Fibroblast of mammary gland (primary cell): ENCODE results near the gene SLC5A10.

ENCODE experiments used
- DNase-seq: peaks from one replicate; pipeline ENCODE4 v3.0.0-alpha.2; 2010; ENCODE audit warnings: low read depth
- H3K4me3 ChIP-seq: 2 replicates; pipeline ENCODE4 v1.5.1; 2011; ENCODE audit warnings: low read depth, mild to moderate bottlenecking, low read length, moderate library complexity; ENCODE audit not compliant: control insufficient read depth
- TF ChIP-seq, protein P1 (sequence below): conservative IDR thresholded peaks from 2 replicates; pipeline ENCODE4 v1.5.1; 2011; ENCODE audit warnings: low read depth, low read length, inconsistent platforms; ENCODE audit not compliant: control insufficient read depth, insufficient read depth

SLC5A10 gene

DNA sequence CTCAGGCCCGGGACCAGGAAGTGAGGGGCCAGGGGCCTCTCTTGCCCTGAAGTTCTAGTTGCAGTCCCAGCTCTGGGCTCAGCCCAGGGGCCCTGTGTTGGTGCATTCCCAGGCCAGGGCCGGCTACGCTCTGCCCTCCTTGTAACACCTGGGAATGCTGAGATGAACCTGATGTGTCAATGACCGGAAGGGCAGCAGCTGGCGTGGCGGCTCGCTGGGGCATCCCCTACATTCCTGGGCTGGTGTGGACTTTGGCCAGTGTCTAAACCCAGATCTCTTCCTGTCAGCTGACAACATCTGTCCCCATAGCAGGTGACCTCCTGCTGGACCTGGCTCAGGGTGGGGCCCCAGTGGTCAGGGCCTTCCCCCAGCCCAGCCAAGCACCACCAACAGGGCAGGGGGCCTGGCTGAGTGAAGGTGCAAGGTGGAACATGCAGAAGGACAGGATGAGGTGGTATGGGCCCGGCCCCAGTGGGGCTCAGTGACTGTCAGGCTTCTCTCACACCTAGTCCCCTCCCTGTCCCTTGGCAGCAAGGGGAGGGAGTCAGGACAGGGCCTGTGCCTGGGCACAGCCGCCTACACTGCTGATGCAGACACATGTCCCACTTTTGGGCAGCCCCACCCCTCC, 36.7 kb downstream of the SLC5A10 start:
- TF ChIP-seq, protein P1, sequence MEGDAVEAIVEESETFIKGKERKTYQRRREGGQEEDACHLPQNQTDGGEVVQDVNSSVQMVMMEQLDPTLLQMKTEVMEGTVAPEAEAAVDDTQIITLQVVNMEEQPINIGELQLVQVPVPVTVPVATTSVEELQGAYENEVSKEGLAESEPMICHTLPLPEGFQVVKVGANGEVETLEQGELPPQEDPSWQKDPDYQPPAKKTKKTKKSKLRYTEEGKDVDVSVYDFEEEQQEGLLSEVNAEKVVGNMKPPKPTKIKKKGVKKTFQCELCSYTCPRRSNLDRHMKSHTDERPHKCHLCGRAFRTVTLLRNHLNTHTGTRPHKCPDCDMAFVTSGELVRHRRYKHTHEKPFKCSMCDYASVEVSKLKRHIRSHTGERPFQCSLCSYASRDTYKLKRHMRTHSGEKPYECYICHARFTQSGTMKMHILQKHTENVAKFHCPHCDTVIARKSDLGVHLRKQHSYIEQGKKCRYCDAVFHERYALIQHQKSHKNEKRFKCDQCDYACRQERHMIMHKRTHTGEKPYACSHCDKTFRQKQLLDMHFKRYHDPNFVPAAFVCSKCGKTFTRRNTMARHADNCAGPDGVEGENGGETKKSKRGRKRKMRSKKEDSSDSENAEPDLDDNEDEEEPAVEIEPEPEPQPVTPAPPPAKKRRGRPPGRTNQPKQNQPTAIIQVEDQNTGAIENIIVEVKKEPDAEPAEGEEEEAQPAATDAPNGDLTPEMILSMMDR = no peak
- H3K4me3 ChIP-seq = no peak overlapping the region
- no peak for DNase-seq

DNA sequence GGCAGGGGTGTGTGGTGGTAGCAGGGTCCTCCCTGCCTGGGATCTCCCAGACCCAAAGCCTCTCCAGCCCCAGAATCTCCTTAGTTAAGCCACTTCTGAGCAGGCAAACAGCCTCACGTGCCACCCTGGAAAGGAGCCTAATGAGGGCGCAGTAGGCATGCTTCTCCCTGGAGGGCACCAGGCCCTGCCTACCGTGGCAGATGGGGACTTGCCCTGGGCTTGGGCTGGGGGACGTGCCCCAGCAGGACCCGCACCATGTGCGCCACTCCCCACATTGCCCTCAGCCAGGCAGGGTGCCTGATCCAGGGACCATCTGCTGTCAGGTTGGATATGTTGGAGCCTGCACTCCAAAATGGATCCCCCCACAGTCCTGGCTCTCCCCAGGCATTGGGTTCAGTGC, 38.4 kb downstream of the SLC5A10 start:
- TF ChIP-seq, protein P1 = no peak
- no peak for DNase-seq
- H3K4me3 ChIP-seq = no peak overlapping the region

DNA sequence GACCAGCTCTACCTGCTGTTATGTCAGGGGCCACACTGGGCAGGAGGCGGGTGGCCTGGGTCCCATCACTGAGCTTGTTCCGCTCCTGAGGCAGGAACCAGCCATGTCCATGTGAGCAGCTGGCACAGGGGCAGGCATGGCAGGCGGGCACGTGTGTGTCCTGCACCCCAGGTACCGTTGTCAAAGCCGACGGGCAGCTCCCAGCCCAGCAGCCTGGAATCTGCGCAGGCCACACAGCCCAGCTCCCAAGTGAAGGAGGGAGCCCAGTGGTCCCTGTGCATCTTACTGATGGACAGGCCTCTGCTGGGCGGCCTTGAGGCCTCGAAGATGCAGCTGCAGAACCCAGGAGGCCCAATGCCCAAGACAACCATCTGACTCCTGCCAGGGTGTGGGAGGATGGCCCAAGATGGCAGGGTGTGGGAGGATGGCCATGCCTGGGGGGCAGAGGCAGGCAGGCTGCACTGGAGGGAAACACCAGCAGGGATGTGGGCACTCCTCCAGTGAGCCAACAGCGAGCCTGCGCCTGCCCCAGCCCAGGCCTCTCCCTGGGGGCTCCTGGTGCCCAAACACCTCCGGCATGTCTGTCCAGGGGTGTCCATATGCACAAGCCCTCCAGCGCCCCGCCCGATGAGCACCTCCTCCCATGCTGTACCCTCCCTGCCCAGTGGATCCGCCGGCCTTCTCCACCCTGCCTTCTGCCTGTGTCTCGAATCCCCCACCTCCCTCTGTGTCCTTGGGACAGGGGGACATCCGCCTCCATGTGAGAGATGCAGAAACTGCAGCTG, 39.8 kb downstream of the SLC5A10 start:
- DNase-seq = no peak
- TF ChIP-seq, protein P1 = no peak
- no peak overlapping the region for H3K4me3 ChIP-seq

DNA sequence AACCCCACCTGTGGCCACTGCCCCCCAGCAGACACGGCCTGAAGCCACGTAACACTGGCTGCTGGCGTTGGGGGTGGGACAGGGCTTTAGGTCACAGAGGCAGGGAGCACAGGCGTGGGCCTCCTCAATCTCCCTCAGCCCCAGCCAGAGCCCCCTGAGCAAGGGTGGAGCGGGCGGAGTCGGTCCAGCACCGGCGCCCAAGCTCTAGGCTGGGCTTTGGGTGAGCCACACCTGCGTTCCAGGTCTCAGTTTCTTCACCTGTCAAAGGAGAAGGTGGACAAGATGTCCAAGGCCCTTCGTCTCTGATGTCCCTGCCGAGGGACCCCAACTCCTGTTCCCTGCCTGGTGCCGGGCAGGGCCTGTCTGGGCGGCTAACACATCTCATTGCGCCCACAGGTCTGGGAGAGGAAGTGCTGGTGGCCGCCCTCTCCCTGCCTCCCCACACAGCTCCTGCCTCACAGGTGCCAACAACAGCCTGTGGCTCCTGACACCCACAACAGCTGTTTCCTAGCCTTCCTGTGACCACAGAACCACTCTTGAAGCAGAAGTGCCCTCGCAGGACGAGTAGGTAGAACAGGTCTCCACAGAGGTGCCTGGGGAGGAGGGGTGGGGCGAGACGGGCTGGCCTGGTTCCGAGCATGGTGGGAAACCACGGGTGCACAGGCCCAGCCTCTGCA, 40.6 kb downstream of the SLC5A10 start:
- TF ChIP-seq, protein P1 = no peak
- DNase-seq = no peak
- H3K4me3 ChIP-seq = no peak overlapping the region

DNA sequence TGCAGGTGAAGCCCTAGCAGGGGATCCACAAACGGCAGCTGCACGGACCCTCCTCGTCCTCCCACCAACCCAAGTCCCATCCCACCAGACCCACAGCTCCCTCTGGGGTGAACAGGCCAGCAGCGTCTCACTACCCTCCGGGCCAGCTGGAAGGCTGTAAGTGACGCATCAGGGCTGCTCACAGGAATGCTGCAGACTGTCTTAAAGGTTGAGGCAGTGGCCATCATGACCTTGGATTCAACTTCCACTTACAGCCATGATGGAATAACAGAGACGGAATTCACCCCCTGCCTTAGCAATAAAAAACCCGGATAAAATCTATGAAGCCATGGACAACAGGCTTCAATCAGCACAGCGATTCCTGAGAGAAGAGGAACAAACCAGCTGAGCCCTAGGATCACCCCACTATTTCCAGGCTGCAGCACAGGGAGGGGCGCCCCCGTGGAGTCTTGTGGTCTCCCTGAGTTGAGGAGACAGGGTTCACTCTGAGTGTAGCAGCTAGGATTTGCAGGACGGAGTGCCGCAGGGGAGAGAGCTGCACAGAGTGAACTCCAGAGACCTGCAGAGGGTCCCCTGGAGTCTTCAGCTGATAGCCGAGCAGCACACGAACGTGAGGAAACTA, 42.1 kb downstream of the SLC5A10 start:
- DNase-seq = no peak
- H3K4me3 ChIP-seq = no peak overlapping the region
- TF ChIP-seq, protein P1 = no peak

DNA sequence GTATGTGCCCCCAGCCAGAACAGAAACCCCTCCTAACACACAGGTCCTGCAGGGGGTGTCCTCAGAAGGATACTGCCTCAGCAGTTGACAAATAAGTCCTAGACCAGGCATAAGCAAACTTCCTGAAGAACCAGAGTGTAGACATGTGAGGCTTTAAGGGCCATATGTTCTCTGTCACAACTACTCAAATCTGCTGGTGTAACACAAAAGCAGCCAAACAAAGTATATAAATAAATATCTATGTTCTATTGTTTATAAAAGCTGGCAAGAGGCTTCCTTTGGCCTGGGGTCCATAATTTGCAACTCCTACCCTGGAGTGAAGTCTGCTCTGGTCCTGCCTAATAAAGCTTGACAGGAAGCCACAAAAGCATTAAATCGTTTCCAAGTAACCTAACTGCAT, 42.7 kb downstream of the SLC5A10 start:
- H3K4me3 ChIP-seq = no peak overlapping the region
- TF ChIP-seq, protein P1 = no peak

More for the DNA sequence above, 42.7 kb downstream of the SLC5A10 start:
- DNase-seq = no peak
